Measurements from ENCODE around the gene CD59.
"Not testable (repeated sequence)": the region's sequence is repeated elsewhere in the genome, so short reads cannot be mapped to it uniquely, and the experiment has no call there.

The CD59 gene

GRCh38 chr11:33692541-33692940 lies 43.7 kb downstream of the CD59 start:
- no peak for DNase-seq (ENCODE audit: low spot score)

GRCh38 chr11:33692013-33692504 lies 44.2 kb downstream of the CD59 start:
- no peak for DNase-seq (ENCODE audit: low spot score)

GRCh38 chr11:33691066-33691864 lies 45.0 kb downstream of the CD59 start:
- no peak for DNase-seq (ENCODE audit: low spot score)

- DNase-seq (ENCODE audit: low spot score) = no peak
Measured at GRCh38 chr11:33690290-33691065, 45.7 kb downstream of the CD59 start.

- DNase-seq (ENCODE audit: low spot score) = no peak
Measured at GRCh38 chr11:33689501-33689900, 46.7 kb downstream of the CD59 start.

- no peak for DNase-seq (ENCODE audit: low spot score)
Measured at GRCh38 chr11:33689085-33689484, 47.1 kb downstream of the CD59 start.

GRCh38 chr11:33687733-33688479 lies 48.3 kb downstream of the CD59 start:
- DNase-seq (ENCODE audit: low spot score) = no peak

- DNase-seq (ENCODE audit: low spot score) = no peak
Measured at GRCh38 chr11:33685082-33685481, 51.1 kb downstream of the CD59 start.

- no peak for DNase-seq (ENCODE audit: low spot score)
Measured at GRCh38 chr11:33684003-33684706, 52.1 kb downstream of the CD59 start.

GRCh38 chr11:33682446-33682845 lies 53.8 kb downstream of the CD59 start:
- no peak for DNase-seq (ENCODE audit: low spot score)

GRCh38 chr11:33682019-33682418 lies 54.2 kb downstream of the CD59 start:
- DNase-seq (ENCODE audit: low spot score) = no peak

GRCh38 chr11:33678616-33679015 lies 57.6 kb downstream of the CD59 start:
- DNase-seq (ENCODE audit: low spot score) = not testable (repeated sequence)

- DNase-seq (ENCODE audit: low spot score) = no peak
Measured at GRCh38 chr11:33674035-33674814, 62.0 kb downstream of the CD59 start.

- no peak for DNase-seq (ENCODE audit: low spot score)
Measured at GRCh38 chr11:33672273-33672672, 64.0 kb downstream of the CD59 start.

- no peak for DNase-seq (ENCODE audit: low spot score)
Measured at GRCh38 chr11:33670250-33671011, 65.8 kb downstream of the CD59 start.

- no peak for DNase-seq (ENCODE audit: low spot score)
Measured at GRCh38 chr11:33669598-33670249, 66.5 kb downstream of the CD59 start.

- DNase-seq (ENCODE audit: low spot score) = no peak
Measured at GRCh38 chr11:33668951-33669596, 67.1 kb downstream of the CD59 start.

GRCh38 chr11:33668468-33668825 lies 67.8 kb downstream of the CD59 start:
- no peak for DNase-seq (ENCODE audit: low spot score)

- DNase-seq (ENCODE audit: low spot score) = no peak
Measured at GRCh38 chr11:33667819-33668467, 68.3 kb downstream of the CD59 start.

Data from CD4-positive, alpha-beta T cell treated with Interleukin-15 for 4 hours (primary cell).